ENCODE results near the gene CYTL1. TPM values are rescaled to one million over a fixed set of nuclear protein-coding genes. Genes with fewer than 3 reads are reported as not detected.
"Not testable (repeated sequence)": the region's sequence is repeated elsewhere in the genome, so short reads cannot be mapped to it uniquely, and the experiment has no call there.

The CYTL1 gene
- total RNA-seq, 2 experiments from 2014 or later = not detected

- Mint-ChIP-seq H3K4me1 (no peaks in the 10 kb centered on the region), H3K27me3 (peaks cover 9% of the 10 kb centered on the region), H3K27ac (no peak overlapping the region), H3K36me3 (no peaks in the 10 kb centered on the region), H3K9me3 (no peaks in the 10 kb centered on the region), H3K4me3 (no peak overlapping the region)
- DNase-seq = no peak
- POLR2A ChIA-PET = no interaction called here
- ATAC-seq (ENCODE audit: low read depth) = no peak
Measured at GRCh38 chr4:5004496-5004895, 14.8 kb downstream of the CYTL1 start.

DNA sequence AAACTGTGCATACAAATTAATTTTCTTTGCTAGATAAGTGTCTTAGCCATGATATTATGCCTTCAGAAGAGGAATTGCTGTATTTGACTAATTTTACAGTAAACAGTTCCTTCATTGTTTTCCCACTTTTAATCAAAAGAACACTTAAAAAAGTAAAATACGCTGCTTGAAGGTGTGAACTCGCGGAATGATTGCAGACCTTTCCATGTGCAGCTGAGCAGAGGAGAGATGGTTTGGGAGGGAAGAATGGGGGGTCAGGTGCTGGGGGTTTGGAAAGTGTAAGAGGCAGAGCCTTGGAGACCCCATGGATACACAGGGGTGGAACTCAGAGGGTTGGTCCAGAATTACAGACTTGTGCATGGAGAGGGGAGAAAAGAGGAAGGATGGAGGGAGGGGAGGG, 15.3 kb downstream of the CYTL1 start:
- DNase-seq (no peak), ATAC-seq (ENCODE audit: low read depth) (no peak)
- Mint-ChIP-seq H3K36me3 (no peaks in the 10 kb centered on the region), H3K27me3 (peaks cover 10% of the 10 kb centered on the region), H3K27ac (no peak overlapping the region), H3K4me1 (no peaks in the 10 kb centered on the region), H3K4me3 (no peak overlapping the region), H3K9me3 (no peaks in the 10 kb centered on the region)
- POLR2A ChIA-PET = no interaction called here

GRCh38 chr4:5003372-5003857, 15.8 kb downstream of the CYTL1 start:
- Mint-ChIP-seq H3K27me3 (peaks cover 11% of the 10 kb centered on the region), H3K27ac (no peak overlapping the region), H3K36me3 (no peaks in the 10 kb centered on the region), H3K9me3 (no peaks in the 10 kb centered on the region), H3K4me3 (no peak overlapping the region), H3K4me1 (no peaks in the 10 kb centered on the region)
- ATAC-seq (ENCODE audit: low read depth) (no peak), DNase-seq (no peak)
- POLR2A ChIA-PET = no interaction called here

DNA sequence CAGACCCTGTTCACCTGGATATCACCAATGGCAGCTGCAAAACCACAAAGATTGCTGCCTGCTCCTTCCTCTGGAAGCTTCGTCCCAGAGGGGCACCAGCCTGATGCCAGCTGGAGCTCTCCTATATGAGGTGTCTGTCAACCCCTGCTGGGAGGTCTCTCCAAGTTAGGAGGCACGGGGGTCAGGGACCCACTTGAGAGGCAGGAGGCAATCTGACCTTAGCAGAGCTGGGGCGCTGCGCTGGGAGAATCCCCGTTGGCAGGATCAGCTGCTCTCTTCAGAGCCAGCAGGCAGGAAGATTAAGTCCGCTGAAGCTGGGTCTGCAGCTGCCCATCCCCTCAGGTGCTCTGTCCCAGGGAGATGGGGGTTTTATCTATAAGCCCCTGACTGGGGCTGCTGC, 17.6 kb downstream of the CYTL1 start:
- H3K4me1 Mint-ChIP-seq; H3K4me3 Mint-ChIP-seq; H3K27ac Mint-ChIP-seq; DNase-seq; H3K9me3 Mint-ChIP-seq; H3K36me3 Mint-ChIP-seq; POLR2A ChIA-PET; ATAC-seq (ENCODE audit: low read depth): not testable (repeated sequence)
- peaks cover 11% of the 10 kb centered on the region for H3K27me3 Mint-ChIP-seq

DNA sequence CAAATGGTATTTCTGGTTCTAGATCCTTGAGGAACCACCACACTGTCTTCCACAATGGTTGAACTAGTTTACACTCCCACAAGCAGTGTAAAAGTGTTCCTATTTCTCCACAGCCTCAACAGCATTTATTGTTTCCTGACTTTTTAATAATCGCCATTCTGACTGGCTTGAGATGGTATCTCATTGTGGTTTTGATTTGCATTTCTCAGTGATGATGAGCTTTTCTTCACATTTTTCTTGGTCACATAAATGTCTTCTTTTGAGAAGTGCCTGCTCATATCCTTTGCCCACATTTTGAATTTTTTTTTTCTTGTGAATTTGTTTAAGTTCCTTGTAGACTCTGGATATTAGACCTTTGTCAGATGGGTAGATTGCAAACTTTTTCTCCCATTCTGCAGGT, 22.3 kb downstream of the CYTL1 start:
- POLR2A ChIA-PET; H3K4me1 Mint-ChIP-seq; DNase-seq; H3K27me3 Mint-ChIP-seq; H3K4me3 Mint-ChIP-seq; ATAC-seq (ENCODE audit: low read depth); H3K36me3 Mint-ChIP-seq; H3K27ac Mint-ChIP-seq; H3K9me3 Mint-ChIP-seq: not testable (repeated sequence)

DNA sequence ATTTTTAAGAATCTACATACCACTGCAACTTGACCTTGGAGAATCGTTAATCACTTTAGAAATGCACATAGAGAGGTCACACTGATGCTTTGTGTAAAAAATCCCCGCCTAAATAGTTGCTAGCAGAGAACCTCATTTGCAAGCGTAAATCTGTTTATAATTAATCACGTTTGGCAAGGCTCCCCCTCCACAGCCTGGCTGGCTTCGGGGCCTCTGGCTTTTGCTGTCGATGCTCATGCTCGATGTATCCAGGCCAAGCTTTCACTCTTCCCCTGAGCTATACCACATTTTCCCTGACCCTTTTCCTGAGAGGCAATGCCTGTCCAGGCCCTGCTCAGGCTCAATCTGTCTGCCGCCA, 23.4 kb downstream of the CYTL1 start:
- POLR2A ChIA-PET = no interaction called here
- no peaks in the 10 kb centered on the region for H3K4me1 Mint-ChIP-seq
- no peak overlapping the region for H3K27ac Mint-ChIP-seq
- no peaks in the 10 kb centered on the region for H3K9me3 Mint-ChIP-seq
- no peak for ATAC-seq (ENCODE audit: low read depth)
- H3K36me3 Mint-ChIP-seq = no peaks in the 10 kb centered on the region
- no peak overlapping the region for H3K4me3 Mint-ChIP-seq
- H3K27me3 Mint-ChIP-seq = peaks cover 9% of the 10 kb centered on the region
- no peak for DNase-seq

- Mint-ChIP-seq H3K27me3 (peaks cover 9% of the 10 kb centered on the region), H3K36me3 (no peaks in the 10 kb centered on the region), H3K27ac (no peak overlapping the region), H3K4me1 (no peaks in the 10 kb centered on the region), H3K4me3 (no peak overlapping the region), H3K9me3 (no peaks in the 10 kb centered on the region)
- DNase-seq (peak; percentile 58), ATAC-seq (ENCODE audit: low read depth) (peak; percentile 30)
- POLR2A ChIA-PET = no interaction called here
Measured at GRCh38 chr4:4995103-4995907, 24.0 kb downstream of the CYTL1 start.

DNA sequence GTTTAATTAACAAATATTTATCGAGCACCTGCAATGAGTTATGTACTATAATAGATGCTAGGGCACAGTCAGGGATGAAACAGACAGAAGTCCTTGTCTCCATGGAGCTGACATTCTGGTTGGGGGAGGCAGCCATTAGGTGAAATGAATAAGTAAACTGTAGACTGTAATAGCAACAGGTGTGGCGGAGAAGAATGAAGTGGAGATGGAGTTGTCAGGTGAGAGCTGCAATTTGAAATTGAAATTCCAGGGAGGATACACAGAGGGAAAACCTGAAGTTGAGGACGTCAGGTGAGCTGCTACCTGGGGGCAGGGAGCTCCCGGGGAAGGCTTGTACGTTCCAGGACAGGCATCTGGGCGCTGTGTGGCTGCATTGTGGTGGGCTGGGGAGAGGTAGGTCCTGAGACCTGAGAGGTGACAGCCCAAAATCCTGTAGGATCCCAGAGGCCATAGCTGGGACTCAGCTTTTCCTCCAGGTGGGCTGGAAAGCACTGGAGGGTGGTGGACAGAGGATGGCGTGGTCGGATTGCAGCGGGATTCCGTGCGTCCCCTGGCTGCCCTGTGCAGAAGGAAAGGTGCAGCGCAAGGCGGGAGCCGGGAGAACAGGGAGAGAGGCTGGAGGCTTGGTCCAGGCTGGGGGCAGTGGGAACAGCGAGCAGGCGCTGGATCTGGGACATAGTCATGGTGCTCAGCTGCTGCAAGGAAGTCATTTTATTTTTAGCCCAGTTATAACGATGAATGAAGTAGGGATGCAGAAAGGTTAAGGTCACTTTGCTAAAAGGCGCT, 24.8 kb downstream of the CYTL1 start:
- Mint-ChIP-seq H3K27me3 (peaks cover 7% of the 10 kb centered on the region), H3K4me3 (no peak overlapping the region), H3K9me3 (no peaks in the 10 kb centered on the region), H3K36me3 (no peaks in the 10 kb centered on the region), H3K4me1 (no peaks in the 10 kb centered on the region), H3K27ac (no peak overlapping the region)
- DNase-seq (no peak), ATAC-seq (ENCODE audit: low read depth) (no peak)
- POLR2A ChIA-PET = no interaction called here

GRCh38 chr4:4992833-4993232, 26.4 kb downstream of the CYTL1 start:
- POLR2A ChIA-PET = no interaction called here
- ATAC-seq (ENCODE audit: low read depth) = no peak
- no peaks in the 10 kb centered on the region for H3K9me3 Mint-ChIP-seq

GRCh38 chr4:4991541-4992099, 27.6 kb downstream of the CYTL1 start:
- POLR2A ChIA-PET = interaction anchor here (0.6 kb wide), 1 partner anchor 375 kb away, joined by 4 read pairs; no protein-coding TSS in a partner anchor
- no peaks in the 10 kb centered on the region for H3K4me1 Mint-ChIP-seq
- no peaks in the 10 kb centered on the region for H3K36me3 Mint-ChIP-seq
- H3K27ac Mint-ChIP-seq = no peak overlapping the region
- no peaks in the 10 kb centered on the region for H3K9me3 Mint-ChIP-seq
- H3K4me3 Mint-ChIP-seq = no peak overlapping the region
- ATAC-seq (ENCODE audit: low read depth) (no peak), DNase-seq (no peak)
- H3K27me3 Mint-ChIP-seq = no peaks in the 10 kb centered on the region

More at GRCh38 chr4:4992833-4993232, 26.4 kb downstream of the CYTL1 start:
- H3K36me3 Mint-ChIP-seq = no peaks in the 10 kb centered on the region
- H3K4me3 Mint-ChIP-seq = no peak overlapping the region
- no peaks in the 10 kb centered on the region for H3K27me3 Mint-ChIP-seq
- DNase-seq = no peak
- H3K4me1 Mint-ChIP-seq = no peaks in the 10 kb centered on the region
- no peak overlapping the region for H3K27ac Mint-ChIP-seq

DNA sequence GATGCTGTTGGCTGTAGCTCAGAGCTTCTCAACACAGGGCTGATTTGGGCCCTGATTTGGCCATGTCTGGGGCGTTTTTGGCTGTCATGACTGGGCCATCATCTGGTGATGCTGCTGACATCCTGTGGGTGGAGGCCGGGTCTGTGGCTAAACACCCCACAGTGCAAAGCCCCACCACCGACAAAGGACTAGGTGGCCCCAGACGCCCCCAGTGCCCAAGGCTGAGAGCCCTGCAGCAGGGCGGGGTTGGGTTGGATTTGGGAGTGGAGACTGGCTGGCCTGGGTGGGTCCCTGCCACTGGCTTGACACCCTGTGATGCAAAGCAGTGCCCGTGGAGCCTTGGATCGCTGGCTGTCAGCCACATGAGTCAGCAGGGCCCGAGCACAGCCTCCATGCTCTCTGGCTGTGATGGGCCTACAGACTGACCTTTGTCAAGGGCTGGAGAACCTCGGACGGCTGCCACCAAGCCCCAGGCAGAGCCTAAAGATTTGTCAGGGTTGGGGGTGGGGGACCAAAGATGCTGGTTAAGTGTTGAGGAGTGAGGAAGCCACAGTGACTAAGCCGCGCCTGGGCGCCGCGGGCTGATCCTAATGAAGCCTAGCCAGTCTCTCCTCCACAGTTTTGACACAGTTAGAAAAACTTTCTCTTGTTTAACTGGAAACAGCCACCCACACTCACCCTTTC, 28.3 kb downstream of the CYTL1 start:
- no peak for DNase-seq
- Mint-ChIP-seq H3K4me1 (no peaks in the 10 kb centered on the region), H3K27ac (no peak overlapping the region), H3K9me3 (no peaks in the 10 kb centered on the region), H3K4me3 (no peak overlapping the region), H3K27me3 (no peaks in the 10 kb centered on the region), H3K36me3 (no peaks in the 10 kb centered on the region)
- POLR2A ChIA-PET = interaction anchor here (0.6 kb wide), 1 partner anchor 239 kb away, joined by 3 read pairs; no protein-coding TSS in a partner anchor
- ATAC-seq (ENCODE audit: low read depth) = no peak

DNA sequence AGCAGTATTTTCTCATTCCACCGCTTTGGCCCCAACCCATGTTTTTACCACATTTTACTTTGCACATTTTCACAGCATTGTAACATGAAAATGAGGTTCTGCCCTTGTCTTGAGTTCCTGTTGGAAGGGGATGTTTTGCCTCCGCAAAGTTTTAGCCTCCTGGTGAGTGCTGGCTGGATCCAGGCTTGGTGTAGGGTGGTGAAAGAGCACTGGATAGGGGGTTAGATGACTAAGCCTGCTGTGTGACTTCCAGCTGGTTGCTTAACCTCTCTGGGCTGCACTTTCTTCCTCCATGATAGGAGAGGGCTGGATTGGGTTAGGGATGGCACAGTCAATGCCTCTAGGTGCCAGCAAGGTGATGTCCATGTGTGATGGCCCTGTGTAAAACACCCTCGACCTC, 28.9 kb downstream of the CYTL1 start:
- DNase-seq (no peak), ATAC-seq (ENCODE audit: low read depth) (no peak)
- Mint-ChIP-seq H3K27me3 (no peaks in the 10 kb centered on the region), H3K27ac (no peak overlapping the region), H3K4me3 (no peak overlapping the region), H3K4me1 (no peaks in the 10 kb centered on the region), H3K9me3 (no peaks in the 10 kb centered on the region), H3K36me3 (no peaks in the 10 kb centered on the region)
- POLR2A ChIA-PET = interaction anchor here (0.6 kb wide), 1 partner anchor 240 kb away, joined by 3 read pairs; no protein-coding TSS in a partner anchor

DNA sequence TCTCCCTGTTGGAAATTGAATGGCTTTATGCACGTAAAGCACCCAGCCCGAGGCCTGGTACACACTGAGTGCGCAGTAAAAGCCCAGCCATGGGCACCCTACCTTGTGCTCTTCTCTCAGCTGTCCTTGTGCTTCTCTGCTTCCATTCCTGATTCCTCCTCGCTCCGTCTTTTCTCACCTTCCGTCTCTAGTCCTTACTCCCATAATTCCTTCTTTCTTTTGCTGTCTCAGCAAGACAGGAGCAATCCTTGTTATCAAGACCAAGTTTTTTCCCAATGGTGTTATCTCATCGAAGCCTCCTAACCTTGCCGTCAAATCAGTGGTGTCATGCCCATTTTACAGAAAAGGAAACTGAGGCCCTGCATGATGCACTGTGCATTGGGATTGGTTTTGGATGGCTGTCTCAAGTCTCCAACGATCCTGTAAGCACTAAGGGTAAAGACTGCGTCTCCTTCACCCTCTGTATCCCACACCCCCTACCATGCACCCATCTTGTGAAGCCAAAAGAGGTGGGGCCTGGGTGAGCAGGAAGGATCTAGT, 30.1 kb downstream of the CYTL1 start:
- DNase-seq = no peak

More for the DNA sequence above, 30.1 kb downstream of the CYTL1 start:
- Mint-ChIP-seq H3K9me3 (no peaks in the 10 kb centered on the region), H3K27me3 (no peaks in the 10 kb centered on the region), H3K4me3 (no peak overlapping the region), H3K27ac (no peak overlapping the region), H3K36me3 (no peaks in the 10 kb centered on the region), H3K4me1 (no peaks in the 10 kb centered on the region)
- no peak for ATAC-seq (ENCODE audit: low read depth)
- POLR2A ChIA-PET = no interaction called here
